PFSK-1 (cell line): ENCODE data around the gene CASP7.

ENCODE experiments used
- FOXP2 ChIP-seq: optimal IDR thresholded peaks from 2 replicates; pipeline ENCODE3; 2011; ENCODE audit warnings: borderline replicate concordance, control low read depth, inconsistent platforms; ENCODE audit not compliant: insufficient read depth; ENCODE audit errors: extremely low read length, extremely low read depth
- POLR2AphosphoS5 ChIP-seq: IDR thresholded peaks from 2 replicates; pipeline ENCODE4 v1.6.1; 2012; ENCODE audit warnings: low read depth, mild to moderate bottlenecking, control low read depth, low read length, moderate library complexity
- REST ChIP-seq, 2 experiments: IDR thresholded peaks; 2 replicates each; pipeline versions ENCODE4 v1.6.1 to v1.8.0; 2011 to 2012; ENCODE audit warnings: low read depth in 2 of 2, low read length in 2 of 2, control low read depth in 1 of 2, inconsistent platforms in 1 of 2, mild to moderate bottlenecking in 1 of 2, moderate library complexity in 1 of 2; ENCODE audit not compliant: insufficient read depth in 1 of 2
- SIN3A ChIP-seq: IDR thresholded peaks from 2 replicates; pipeline ENCODE4 v1.6.1; 2012; ENCODE audit warnings: mild to moderate bottlenecking, low read length, moderate library complexity, borderline replicate concordance; ENCODE audit not compliant: insufficient read depth
- TAF1 ChIP-seq: IDR thresholded peaks from 2 replicates; pipeline ENCODE4 v1.6.1; 2012; ENCODE audit warnings: low read length, control low read depth, borderline replicate concordance; ENCODE audit not compliant: insufficient read depth

The CASP7 gene

DNA sequence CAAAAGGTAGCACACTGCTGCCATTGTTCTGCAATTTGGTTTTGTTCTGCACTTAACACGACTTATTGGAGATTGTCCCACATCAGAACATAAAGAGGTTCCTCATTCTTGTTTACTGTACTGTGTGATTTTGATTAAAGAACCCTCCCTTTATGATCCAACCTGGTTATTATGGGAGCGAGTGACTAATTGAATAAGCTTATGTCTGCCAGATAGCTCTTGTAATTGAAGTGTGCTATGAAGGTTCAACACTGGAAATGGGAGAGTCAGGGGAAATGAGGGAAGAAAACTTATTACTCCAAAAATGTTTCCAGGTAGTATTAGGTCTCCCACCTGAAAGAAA lies 33.9 kb downstream of the CASP7 start:
- TF ChIP-seq REST (IDR thresholded peaks at IDR 0.05; ENCODE audit: insufficient read depth in 1 of 2, low read depth in 2 of 2, low read length in 2 of 2) (no peak), TAF1 (no peak), POLR2AphosphoS5 (no peak), SIN3A (no peak)

DNA sequence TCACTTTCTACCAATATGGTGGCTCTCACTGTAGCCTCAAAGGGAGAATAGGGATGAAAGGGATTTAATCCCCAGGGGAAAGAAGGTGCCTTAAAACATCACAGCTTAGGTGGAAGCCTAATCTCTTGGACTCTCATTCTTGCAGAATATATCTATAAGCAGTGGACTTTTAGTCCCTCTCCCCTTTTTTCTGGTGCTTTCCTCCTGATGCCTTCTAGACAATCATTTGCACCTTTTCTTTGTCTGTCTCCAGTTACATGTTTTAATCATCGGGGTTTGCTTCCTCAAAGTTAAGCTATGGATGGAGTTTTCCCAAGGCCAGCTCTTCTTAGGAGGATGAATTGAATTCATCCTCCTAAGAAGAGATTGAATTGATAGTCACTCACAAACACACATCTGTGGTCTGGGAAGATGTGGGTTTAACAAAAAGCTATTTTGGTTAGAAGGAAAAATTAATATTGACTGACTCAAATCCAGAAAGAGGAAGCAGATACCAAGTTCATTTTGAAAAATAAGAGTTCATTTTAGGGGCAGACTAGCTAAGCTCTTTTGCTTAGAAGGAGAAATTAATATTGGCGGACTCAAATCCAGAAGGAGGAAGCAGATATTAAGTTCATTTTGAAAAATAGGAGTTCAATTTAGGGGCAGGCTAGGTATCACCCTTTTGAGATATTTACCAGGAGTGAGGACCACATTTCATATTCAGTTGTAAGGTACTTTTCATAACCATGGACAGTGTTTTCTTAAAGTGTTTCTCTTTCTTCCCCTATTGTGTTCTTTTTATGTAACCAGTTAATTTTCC lies 36.6 kb downstream of the CASP7 start:
- TF ChIP-seq TAF1 (no peak), FOXP2 (no peak), REST (IDR thresholded peaks at IDR 0.05; ENCODE audit: insufficient read depth in 1 of 2, low read depth in 2 of 2, low read length in 2 of 2) (no peak), POLR2AphosphoS5 (no peak), SIN3A (no peak)

DNA sequence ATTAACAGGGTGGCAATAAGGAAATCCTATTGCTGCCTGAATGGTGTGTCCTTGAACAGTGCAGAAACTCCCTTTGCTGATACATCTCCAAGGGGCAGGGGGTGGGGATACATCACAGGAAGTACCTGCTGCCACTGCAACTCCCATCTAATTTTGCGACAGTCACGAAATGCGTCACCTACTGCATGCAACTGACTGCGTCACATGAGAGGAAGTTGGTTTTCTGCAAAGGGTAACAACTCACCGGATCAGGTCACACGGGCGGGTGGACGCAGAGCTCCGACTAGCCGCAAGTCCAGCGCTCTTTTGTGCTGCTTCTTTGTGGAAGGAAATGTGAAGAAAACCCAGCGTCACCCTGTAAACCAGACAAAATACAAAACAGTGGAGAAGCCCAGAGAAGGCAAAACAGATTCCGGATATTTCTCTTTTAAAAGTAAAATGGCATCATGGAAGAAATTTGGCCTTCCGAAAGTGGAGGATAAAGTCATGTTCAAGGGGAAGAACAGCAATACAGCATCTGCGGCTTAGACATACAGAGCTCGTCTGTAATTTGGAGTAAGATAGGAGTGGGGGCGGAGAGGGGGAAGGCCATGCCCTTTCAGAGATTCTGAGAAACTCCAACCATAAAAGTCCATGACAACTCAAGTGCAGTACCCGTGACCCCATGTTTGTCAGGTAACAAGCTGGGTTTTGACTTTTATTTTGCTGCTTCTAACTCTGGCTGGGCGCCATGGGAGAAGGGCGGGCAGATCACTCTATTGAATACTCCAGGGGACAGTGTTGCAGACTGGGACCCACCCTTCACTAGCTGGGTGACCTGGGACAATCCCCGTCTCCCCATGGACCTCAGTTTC lies 39.5 kb downstream of the CASP7 start:
- TF ChIP-seq TAF1 (no peak), POLR2AphosphoS5 (no peak), SIN3A (no peak), REST (IDR thresholded peaks at IDR 0.05; ENCODE audit: insufficient read depth in 1 of 2, low read depth in 2 of 2, low read length in 2 of 2) (no peak), FOXP2 (no peak)

GRCh38 chr10:113720386-113720785 lies 40.7 kb downstream of the CASP7 start:
- TF ChIP-seq POLR2AphosphoS5 (no peak), SIN3A (no peak), FOXP2 (no peak), TAF1 (no peak), REST (IDR thresholded peaks at IDR 0.05; ENCODE audit: insufficient read depth in 1 of 2, low read depth in 2 of 2, low read length in 2 of 2) (no peak)
